Measurements from ENCODE around the gene ZDHHC16. TPM values are rescaled to one million over a fixed set of nuclear protein-coding genes. Genes with fewer than 3 reads are reported as not detected.

ZDHHC16 gene
- total RNA-seq, 4 donors from 2014 or later, result 25.0 to 34.5 (median 31.6) TPM

GRCh38 chr10:97456034-97456685 lies 10.2 kb downstream of the ZDHHC16 start:
- Histone ChIP-seq H3K4me1 (peaks cover 0 to 3% of the 10 kb centered on the region in 2 donors), H3K9me3 (no peaks in the 10 kb centered on the region), H3K36me3 (peaks cover 0 to 74% of the 10 kb centered on the region in 2 donors), H3K27me3 (no peaks in the 10 kb centered on the region), H3K27ac (no peak overlapping the region), H3K4me3 (no peak overlapping the region)
- no peak for DNase-seq
- no peak for TF ChIP-seq POLR2A (IDR thresholded peaks at IDR 0.05)
- no peak for TF ChIP-seq CTCF (IDR thresholded peaks at IDR 0.05 in 4 of 5, conservative IDR thresholded peaks at IDR 0.05 in 1 of 5)
- ATAC-seq, result no peak
- in situ Hi-C loops (cut with MboI; ENCODE audit: low sequenced_read_pairs in 4 of 4) (loop anchor here in 1 of 4 donors (10.0 kb wide), 1 partner anchor 99 kb away; no protein-coding TSS in a partner anchor), intact Hi-C loops (cut with DNase I; ENCODE audit: low total_unique reads) (no loop called here)

GRCh38 chr10:97456686-97457065 lies 10.7 kb downstream of the ZDHHC16 start:
- ATAC-seq, result no peak
- Histone ChIP-seq H3K36me3 (peaks cover 0 to 79% of the 10 kb centered on the region in 2 donors), H3K4me3 (no peak overlapping the region), H3K27me3 (no peaks in the 10 kb centered on the region), H3K9me3 (no peaks in the 10 kb centered on the region), H3K4me1 (no peaks in the 10 kb centered on the region), H3K27ac (no peak overlapping the region)
- intact Hi-C loops (cut with DNase I; ENCODE audit: low total_unique reads) (no loop called here), in situ Hi-C loops (cut with MboI; ENCODE audit: low sequenced_read_pairs in 4 of 4) (loop anchor here in 1 of 4 donors (10.0 kb wide), 1 partner anchor 98 kb away; no protein-coding TSS in a partner anchor)
- no peak for TF ChIP-seq CTCF (IDR thresholded peaks at IDR 0.05 in 4 of 5, conservative IDR thresholded peaks at IDR 0.05 in 1 of 5)
- TF ChIP-seq POLR2A (IDR thresholded peaks at IDR 0.05), result no peak
- DNase-seq, result no peak

GRCh38 chr10:97459111-97459510 lies 13.1 kb downstream of the ZDHHC16 start:
- TF ChIP-seq POLR2A (IDR thresholded peaks at IDR 0.05), result no peak
- TF ChIP-seq CTCF (IDR thresholded peaks at IDR 0.05 in 4 of 5, conservative IDR thresholded peaks at IDR 0.05 in 1 of 5), result no peak
- peaks cover 0 to 91% of the 10 kb centered on the region in 2 donors for H3K36me3 ChIP-seq

GRCh38 chr10:97459933-97460332 lies 14.0 kb downstream of the ZDHHC16 start:
- H3K4me3 ChIP-seq, result no peak overlapping the region
- intact Hi-C loops (cut with DNase I; ENCODE audit: low total_unique reads), result loop anchor here (5.0 kb wide), 1 partner anchor 42 kb away; no protein-coding TSS in a partner anchor
- no peaks in the 10 kb centered on the region for H3K27me3 ChIP-seq
- no peaks in the 10 kb centered on the region for H3K9me3 ChIP-seq
- DNase-seq (no peak), ATAC-seq (no peak)
- H3K27ac ChIP-seq, result no peak overlapping the region
- H3K36me3 ChIP-seq, result peaks cover 0 to 93% of the 10 kb centered on the region in 2 donors
- peaks cover 5 to 8% of the 10 kb centered on the region in 2 donors for H3K4me1 ChIP-seq
- in situ Hi-C loops (cut with MboI; ENCODE audit: low sequenced_read_pairs in 4 of 4), result loop anchor here (5.0 to 10.0 kb wide), 3 partner anchors 92 to 155 kb away; no protein-coding TSS in a partner anchor
- no peak for TF ChIP-seq CTCF (IDR thresholded peaks at IDR 0.05 in 4 of 5, conservative IDR thresholded peaks at IDR 0.05 in 1 of 5)
- TF ChIP-seq POLR2A (IDR thresholded peaks at IDR 0.05), result no peak

More at GRCh38 chr10:97459111-97459510, 13.1 kb downstream of the ZDHHC16 start:
- intact Hi-C loops (cut with DNase I; ENCODE audit: low total_unique reads), result no loop called here
- H3K9me3 ChIP-seq, result no peaks in the 10 kb centered on the region
- no peak overlapping the region for H3K4me3 ChIP-seq
- no peaks in the 10 kb centered on the region for H3K27me3 ChIP-seq
- no peak for DNase-seq
- ATAC-seq, result no peak
- peaks cover 4 to 7% of the 10 kb centered on the region in 2 donors for H3K4me1 ChIP-seq
- H3K27ac ChIP-seq, result no peak overlapping the region
- in situ Hi-C loops (cut with MboI; ENCODE audit: low sequenced_read_pairs in 4 of 4), result loop anchor here in 1 of 4 donors (10.0 kb wide), 1 partner anchor 96 kb away; no protein-coding TSS in a partner anchor
